Smooth muscle cell (in vitro differentiated cells): ENCODE data around the gene MICAL3. TPM values are rescaled to one million over a fixed set of nuclear protein-coding genes. Genes with fewer than 3 reads are reported as not detected.

Source experiments
- DNase-seq: peaks from one replicate; lab custom pipeline; 2025; ENCODE audit not compliant: unreplicated experiment; lab: John Stamatoyannopoulos, UW
- H2AFZ ChIP-seq: fragments of 200-600 bp; sonication (generic); 2 replicates; pipeline ENCODE4 v1.6.0; 2016; ENCODE audit warnings: antibody characterized with exemption, low read depth, mild to moderate bottlenecking
- H3F3A ChIP-seq: fragments of 200-600 bp; sonication (generic); 2 replicates; pipeline ENCODE4 v1.6.0; 2017; ENCODE audit warnings: antibody characterized with exemption, low read depth
- H3K27ac ChIP-seq: fragments of 200-600 bp; sonication (generic); 2 replicates; pipeline ENCODE4 v1.5.1; 2016; ENCODE audit warnings: low read depth, mild to moderate bottlenecking
- H3K27me3 ChIP-seq: fragments of 200-600 bp; sonication (generic); 2 replicates; pipeline ENCODE4 v1.6.1; 2016; ENCODE audit warnings: low read depth, mild to moderate bottlenecking
- H3K36me3 ChIP-seq: fragments of 200-600 bp; sonication (generic); 2 replicates; pipeline ENCODE4 v1.5.1; 2016; ENCODE audit warnings: low read depth
- H3K4me1 ChIP-seq: fragments of 200-600 bp; sonication (generic); 2 replicates; pipeline ENCODE4 v1.5.1; 2016; ENCODE audit warnings: low read depth
- H3K4me2 ChIP-seq: fragments of 200-600 bp; sonication (generic); 2 replicates; pipeline ENCODE4 v1.6.0; 2016; ENCODE audit warnings: mild to moderate bottlenecking
- H3K4me3 ChIP-seq: fragments of 200-600 bp; sonication (generic); 2 replicates; pipeline ENCODE4 v1.5.1; 2016; ENCODE audit warnings: mild to moderate bottlenecking
- H3K79me2 ChIP-seq: fragments of 200-600 bp; sonication (generic); 2 replicates; pipeline ENCODE4 v1.6.0; 2016; ENCODE audit warnings: low read depth, mild to moderate bottlenecking
- H3K9ac ChIP-seq: fragments of 200-600 bp; sonication (generic); 2 replicates; pipeline ENCODE4 v1.6.0; 2016; ENCODE audit warnings: low read depth
- H3K9me3 ChIP-seq: fragments of 200-600 bp; sonication (generic); replicated peaks from 2 replicates; pipeline ENCODE4 v1.5.1; 2016; ENCODE audit warnings: low read depth
- H4K20me1 ChIP-seq: fragments of 200-600 bp; sonication (generic); 2 replicates; pipeline ENCODE4 v1.6.0; 2016; ENCODE audit warnings: low read depth
- CTCF ChIP-seq: fragments of 200-600 bp; sonication (generic); IDR thresholded peaks from 2 replicates; pipeline ENCODE4 v1.5.1; 2017; ENCODE audit warnings: borderline replicate concordance, mild to moderate bottlenecking, antibody characterized with exemption; ENCODE audit not compliant: insufficient read depth, poor library complexity, severe bottlenecking
- WGBS: methylation state at CpG from one replicate; pipeline ENCODE4 v1.1.7; 2016; ENCODE audit warnings: low lambda C conversion rate; 5-methylcytosine and 5-hydroxymethylcytosine counted together
- polyA plus RNA-seq: library from polyadenylated mRNA; unstranded; fragments of >200 nt; fragmentation: Nextera tagmentation; extraction: Ambion mirVana; gene quantifications from 2 replicates; pipeline ENCODE4 v1.2.1, GENCODE V29; 2016
- total RNA-seq: library from RNA; depleted of rRNA; stranded (reverse); fragments of >200 nt; gene quantifications from 2 replicates; pipeline ENCODE4 v1.2.3, GENCODE V29; 2014

The MICAL3 gene
- total and polyA plus RNA-seq, 2 experiments from 2014 or later: 3.1 to 28.6 TPM

GRCh38 chr22:17866621-17867020 is 157.7 kb downstream of the MICAL3 start:
- Histone ChIP-seq H3K9me3 (no peaks in the 10 kb centered on the region), H3K4me1 (no peaks in the 10 kb centered on the region), H3K27ac (no peak overlapping the region), H3K4me3 (no peak overlapping the region), H3K9ac (no peak overlapping the region), H3F3A (no peaks in the 10 kb centered on the region), H3K27me3 (no peaks in the 10 kb centered on the region), H3K4me2 (no peak overlapping the region), H4K20me1 (peaks cover 4% of the 10 kb centered on the region), H3K36me3 (no peaks in the 10 kb centered on the region), H3K79me2 (no peaks in the 10 kb centered on the region), H2AFZ (no peak overlapping the region)
- TF ChIP-seq CTCF: no peak
- no peak for DNase-seq
- WGBS: 96% methylated on average over 7 of the region's 7 CpGs

DNA sequence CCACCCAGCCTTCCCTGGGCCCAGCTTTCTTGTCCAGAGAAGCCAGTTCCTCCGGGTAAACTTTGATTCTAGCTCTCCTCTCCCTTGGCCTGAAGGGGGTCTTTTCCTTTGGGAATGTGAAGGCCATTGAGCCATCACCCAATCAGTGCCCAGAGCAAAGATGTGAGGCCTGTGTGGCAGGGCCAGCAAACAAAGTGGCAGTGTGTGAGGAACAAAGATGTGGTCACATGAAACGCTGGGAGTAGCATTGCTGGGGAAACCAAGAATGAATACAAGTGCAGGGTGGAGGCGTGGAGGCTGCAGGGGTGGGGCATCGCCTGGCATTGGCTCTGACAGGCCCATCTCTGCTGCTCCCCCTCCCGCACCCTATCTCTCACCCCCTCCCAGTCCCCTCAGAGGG is 158.2 kb downstream of the MICAL3 start:
- Histone ChIP-seq H3K79me2 (no peaks in the 10 kb centered on the region), H3F3A (no peaks in the 10 kb centered on the region), H3K9ac (no peak overlapping the region), H3K27me3 (no peaks in the 10 kb centered on the region), H2AFZ (no peak overlapping the region), H3K9me3 (no peaks in the 10 kb centered on the region), H3K4me3 (no peak overlapping the region), H3K4me1 (no peaks in the 10 kb centered on the region), H3K4me2 (no peak overlapping the region), H3K36me3 (no peaks in the 10 kb centered on the region), H4K20me1 (peaks cover 4% of the 10 kb centered on the region), H3K27ac (no peak overlapping the region)
- WGBS: 95% methylated on average over 5 of the region's 5 CpGs
- no peak for DNase-seq
- no peak for TF ChIP-seq CTCF

GRCh38 chr22:17865183-17866055 is 158.9 kb downstream of the MICAL3 start:
- Histone ChIP-seq H3K79me2 (no peaks in the 10 kb centered on the region), H3K9me3 (no peaks in the 10 kb centered on the region), H4K20me1 (peaks cover 3% of the 10 kb centered on the region), H3K4me3 (no peak overlapping the region), H3K4me2 (no peak overlapping the region), H3K9ac (no peak overlapping the region), H3K36me3 (no peaks in the 10 kb centered on the region), H2AFZ (no peak overlapping the region), H3K27me3 (no peaks in the 10 kb centered on the region), H3F3A (no peaks in the 10 kb centered on the region), H3K27ac (no peak overlapping the region), H3K4me1 (no peaks in the 10 kb centered on the region)
- TF ChIP-seq CTCF: no peak
- 98% methylated on average over 23 of the region's 23 CpGs for WGBS
- DNase-seq: no peak
